ENCODE measurements around the gene LRRC74B. TPM values are rescaled to one million over a fixed set of nuclear protein-coding genes. Genes with fewer than 3 reads are reported as not detected.
"Not testable (repeated sequence)": the region's sequence is repeated elsewhere in the genome, so short reads cannot be mapped to it uniquely, and the experiment has no call there.

Gene LRRC74B
- total RNA-seq, 1 experiment from 2014 or later, result not detected

DNA sequence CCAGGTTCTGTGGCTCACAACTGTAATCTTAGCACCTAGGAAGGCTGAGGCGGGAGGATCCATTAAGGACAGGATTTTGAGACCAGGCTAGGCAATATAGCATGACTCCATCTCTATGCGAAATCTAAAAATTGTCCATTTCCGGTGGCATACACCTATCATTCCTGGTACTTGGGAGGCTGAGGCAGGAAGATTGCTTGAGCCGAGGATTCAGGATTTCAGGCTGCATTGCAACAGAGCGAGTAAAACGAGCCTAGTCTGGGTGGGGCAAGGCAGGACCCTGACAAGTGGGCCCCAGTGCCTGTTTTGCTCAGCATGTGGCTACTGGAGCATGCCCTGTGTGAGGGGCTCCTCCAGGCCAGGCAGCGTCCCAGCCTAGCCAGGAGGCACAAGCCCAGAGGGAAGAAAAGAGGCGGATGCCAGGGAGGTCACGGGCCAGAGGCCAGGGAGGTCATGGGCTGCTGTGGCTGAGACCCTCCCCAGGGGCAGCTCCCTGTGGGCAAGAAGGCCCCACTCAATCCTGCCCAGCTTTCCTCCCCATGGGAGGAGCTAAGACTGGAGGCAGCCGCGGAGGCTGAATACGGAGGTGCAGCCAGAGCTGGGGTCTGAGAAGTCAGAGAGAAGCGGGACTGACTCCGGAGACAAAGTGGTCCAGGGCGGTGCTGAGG, 8.4 kb downstream of the LRRC74B start:
- no peak for DNase-seq (ENCODE audit: low read depth)

DNA sequence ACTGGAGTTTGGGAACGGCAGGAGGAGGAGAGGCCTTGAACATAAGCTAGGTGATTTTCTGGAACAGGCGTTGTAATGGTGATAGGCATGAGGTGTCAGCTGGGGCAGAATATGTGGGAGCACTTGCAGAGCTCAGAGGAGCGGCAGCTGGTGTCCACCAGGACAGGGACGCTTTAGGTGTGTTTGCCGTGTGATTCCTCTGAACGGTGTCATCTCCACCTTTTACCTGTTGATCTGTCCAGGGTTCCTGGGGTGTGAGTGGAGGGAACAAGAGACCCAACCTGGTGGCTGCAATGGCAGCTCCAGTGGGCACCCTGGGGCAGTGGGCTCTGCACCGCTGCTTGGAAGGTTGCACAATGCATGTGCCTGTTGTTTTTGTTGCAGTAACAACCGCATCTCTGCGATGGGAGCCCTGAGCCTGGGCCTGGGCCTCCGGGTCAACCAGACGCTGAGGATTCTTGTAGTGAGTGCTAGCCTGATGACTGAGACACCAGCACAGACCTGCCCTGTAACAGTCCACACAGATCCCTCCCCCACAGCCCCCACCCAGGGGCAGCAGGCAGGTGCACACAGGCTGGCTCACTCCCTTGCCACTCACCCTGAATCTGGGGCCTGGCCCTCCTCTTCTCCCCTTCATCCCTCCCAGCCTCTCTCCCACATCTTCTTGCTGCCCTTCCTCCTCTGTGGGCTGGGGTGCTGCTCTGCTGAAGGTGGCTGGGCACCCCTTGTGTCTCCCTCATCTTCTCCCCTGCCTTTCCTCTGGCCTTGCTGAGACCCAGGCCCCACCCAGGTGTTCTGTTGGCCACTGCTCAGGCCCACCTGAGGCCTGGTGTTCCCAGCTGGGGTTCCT, 9.2 kb downstream of the LRRC74B start:
- DNase-seq (ENCODE audit: low read depth), result no peak

DNA sequence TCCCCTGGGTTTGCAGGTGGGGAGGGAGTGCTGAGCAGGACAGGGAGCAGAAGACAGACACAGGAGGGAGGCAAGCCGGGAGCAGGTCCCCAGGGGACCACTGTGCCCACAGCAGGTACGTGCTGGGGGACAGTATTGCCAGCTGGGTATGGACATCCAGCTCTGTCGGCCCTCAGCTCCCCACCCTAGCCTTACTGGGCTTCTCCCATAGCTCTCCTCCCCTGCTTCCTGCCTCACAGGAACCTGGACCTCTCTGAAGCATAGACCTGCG, 9.8 kb downstream of the LRRC74B start:
- no peak for DNase-seq (ENCODE audit: low read depth)

DNA sequence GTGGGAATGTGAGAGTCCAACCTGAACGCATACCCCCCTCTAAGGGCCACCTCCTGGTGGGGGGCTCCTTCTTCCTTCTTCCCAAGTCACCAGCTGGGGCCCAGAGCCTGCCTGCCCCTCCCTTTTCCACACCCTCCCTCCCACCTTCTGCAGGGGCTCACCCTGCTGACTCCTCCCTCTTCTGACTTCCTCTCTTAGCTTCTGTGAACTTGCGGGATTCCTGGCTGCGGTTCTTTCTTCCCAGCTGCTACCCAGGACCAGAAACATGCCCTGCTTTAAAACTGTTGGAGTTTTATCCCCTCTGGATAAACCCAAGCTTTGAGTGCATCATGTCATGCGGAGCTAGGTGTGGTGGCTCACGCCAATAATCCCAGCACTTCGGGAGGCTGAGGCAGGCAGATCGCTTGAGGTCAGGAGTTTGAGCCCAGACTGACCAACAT, 10.2 kb downstream of the LRRC74B start:
- no peak for DNase-seq (ENCODE audit: low read depth)

DNA sequence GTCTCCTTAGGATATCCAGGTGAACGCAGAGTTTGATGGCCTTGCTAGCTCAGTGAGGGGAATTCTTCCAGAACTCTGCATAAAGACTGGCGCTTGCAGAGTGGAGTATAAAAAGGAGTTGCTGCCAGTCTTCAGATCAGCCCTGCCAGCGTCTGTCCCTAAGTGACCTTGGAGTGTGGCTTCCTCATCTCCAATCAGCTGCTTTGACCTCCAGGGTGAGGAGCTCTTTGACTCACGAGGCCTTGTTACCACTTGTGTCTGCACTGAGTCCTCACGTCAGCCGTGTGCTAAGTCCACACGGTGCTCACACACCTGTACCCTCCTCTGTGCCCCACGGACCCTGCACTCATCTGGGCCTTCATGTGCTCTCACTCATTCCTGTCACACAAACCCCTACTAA, 14.6 kb downstream of the LRRC74B start:
- not testable (repeated sequence) for DNase-seq (ENCODE audit: low read depth)

DNA sequence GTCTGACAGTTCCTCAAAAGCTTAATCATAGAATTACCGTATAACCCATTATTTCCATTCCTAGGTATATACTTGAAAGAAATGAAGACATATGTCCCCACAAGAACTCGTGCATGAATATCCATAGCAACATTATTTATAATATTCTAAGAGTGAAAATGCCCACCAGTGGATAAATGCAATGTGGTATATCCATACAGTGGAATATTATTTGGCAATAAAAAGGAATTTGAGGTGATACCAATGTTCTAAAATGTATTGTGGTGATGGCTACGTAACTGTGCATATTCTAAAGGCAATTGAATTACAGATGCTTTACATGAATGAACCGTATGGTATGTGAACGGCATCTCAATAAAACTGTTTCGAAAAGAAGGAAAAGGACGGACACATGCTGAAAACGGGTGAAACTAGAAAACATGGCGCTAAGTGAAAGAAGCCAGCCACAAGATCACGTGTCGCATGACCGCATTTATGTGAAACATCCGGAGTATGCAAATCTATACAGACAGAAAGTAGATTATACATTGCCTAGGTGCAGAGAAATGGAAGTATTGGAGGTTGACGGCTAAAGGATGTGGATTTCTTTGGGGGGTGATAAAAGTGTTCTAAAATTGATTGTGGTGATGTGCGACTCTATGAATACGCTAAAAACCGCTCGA, 16.0 kb downstream of the LRRC74B start:
- DNase-seq (ENCODE audit: low read depth), result not testable (repeated sequence)

DNA sequence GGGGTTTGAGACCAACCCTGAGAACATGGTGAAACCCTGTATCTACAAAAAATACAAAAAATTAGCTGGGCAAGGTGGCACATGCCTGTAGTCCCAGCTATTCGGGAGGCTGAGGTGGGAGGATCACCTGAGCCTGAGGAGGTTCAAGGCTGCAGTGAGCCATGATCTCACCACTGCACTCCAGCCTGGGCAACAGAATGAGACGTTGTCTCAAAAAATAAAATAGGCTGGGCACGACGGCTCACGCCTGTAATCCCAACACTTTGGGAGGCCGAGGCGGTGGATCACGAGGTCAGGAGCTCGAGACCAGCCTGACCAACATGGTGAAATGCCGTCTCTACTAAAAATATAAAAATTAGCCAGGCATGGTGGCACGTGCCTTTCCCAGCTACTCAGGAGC, 18.7 kb downstream of the LRRC74B start:
- DNase-seq (ENCODE audit: low read depth), result not testable (repeated sequence)

DNA sequence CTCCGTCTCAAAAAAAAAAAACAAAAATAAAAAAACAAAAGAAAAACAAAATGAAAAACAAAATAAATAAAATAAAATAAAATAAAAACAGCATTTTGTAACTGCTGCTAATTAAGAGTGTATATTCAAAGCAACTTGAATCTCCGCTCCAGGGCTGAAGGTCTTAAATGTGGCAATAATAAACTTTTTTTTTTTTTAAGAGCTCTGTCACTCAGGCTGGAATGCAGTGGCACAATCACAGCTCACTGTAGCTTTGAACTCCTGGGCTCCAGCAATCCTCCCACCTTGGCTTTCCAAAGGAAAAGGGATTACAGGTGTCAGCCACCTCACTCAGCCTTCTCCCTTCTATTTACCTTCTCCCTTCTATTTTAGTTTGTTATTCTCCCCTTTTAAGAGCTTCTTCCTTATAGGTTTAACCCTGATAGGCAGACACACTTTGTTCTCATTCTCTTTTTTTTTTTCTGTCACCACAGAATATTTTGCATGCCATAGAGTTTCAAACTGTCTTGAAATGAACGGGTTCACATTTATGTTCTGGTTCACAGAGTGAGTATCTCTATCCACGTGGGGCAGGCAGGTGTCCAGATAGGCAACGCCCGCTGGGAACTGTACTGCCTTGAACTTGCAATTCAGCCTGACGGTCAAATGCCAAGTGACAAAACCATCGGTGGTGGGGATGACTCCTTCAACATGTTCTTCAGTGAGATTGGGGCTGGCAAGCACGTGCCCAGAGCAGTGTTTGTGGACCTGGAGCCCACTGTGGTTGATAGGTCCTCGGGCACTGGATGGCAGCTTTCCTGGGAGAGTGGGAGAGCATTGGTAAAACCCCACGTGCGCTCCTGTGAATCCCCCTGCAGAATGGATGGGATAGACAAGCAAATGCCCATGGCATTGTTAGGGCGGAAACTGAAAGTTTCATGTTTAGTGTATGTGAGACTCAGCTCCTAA, 19.4 kb downstream of the LRRC74B start:
- DNase-seq (ENCODE audit: low read depth), result no peak

DNA sequence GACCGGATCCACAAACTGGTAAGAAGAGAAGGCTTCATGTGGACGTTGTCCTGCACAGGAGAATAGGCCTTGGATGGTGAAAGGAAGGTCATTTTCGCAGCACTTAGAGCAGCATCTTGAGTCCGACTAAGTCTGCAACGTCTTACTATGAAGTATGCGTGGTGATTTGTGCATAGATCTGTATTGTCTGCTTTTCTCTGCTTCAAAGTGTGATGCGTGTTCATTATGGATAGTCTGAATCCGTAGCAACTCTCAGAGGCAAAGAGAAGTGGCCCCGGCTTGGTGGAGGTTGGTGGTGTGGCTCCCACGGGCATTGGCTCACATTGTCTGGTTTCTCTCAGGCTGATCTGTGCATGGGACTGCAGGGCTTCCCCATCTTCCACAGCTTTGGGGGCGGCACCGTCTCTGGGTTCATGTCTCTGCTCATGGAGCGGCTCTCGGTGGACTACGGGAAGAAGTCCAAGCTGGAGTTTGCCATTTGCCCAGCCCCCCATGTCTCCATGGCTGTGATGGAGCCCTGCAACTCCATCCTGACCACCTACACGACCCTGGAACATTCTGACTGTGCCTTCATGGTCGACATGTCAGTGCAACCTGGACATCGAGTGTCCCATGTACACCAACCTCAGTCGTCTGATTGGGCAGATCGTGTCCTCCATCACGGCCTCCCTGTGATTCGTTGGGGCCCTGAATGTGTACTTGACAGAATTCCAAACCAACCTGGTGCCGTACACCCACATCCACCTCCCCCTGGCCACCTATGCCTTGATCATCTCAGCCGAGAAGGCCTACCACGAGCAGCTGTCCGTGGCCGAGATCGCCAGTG, 21.5 kb downstream of the LRRC74B start:
- DNase-seq (ENCODE audit: low read depth), result no peak

DNA sequence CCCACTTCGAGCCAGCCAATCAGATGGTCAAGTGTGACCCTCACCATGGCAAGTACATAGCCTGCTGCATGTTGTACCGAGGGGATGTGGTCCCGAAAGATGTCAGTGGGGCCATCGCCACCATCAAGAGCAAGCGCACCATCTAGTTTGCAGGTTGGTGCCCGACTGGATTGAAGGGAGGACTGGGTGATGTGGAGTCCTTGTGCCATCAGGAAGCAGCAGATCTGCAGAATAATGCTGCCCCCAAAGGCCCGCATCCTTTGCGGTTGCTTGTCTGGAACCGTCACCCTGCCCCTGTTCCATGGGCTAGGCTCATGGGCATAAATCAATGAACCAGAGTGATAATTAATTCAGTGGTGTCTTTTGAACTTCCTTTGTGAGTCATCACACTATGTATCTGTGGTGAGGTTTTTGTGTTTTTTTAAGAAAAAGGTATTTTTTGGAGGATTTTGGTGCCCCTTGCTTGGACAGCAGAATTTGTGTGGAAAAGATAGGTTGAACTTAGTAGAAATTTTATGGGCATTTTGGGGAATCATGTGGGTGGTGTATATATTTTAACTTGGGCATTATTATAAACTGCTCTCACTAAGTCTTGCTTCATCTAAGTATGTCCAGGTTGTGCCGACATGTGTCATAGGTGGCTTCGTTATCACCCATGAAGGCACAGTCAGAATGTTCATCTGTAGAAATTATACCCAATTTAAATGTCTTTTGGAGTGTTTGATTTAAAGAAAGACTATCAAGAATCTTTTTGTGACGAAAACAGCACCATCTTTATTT, 22.3 kb downstream of the LRRC74B start:
- no peak for DNase-seq (ENCODE audit: low read depth)

DNA sequence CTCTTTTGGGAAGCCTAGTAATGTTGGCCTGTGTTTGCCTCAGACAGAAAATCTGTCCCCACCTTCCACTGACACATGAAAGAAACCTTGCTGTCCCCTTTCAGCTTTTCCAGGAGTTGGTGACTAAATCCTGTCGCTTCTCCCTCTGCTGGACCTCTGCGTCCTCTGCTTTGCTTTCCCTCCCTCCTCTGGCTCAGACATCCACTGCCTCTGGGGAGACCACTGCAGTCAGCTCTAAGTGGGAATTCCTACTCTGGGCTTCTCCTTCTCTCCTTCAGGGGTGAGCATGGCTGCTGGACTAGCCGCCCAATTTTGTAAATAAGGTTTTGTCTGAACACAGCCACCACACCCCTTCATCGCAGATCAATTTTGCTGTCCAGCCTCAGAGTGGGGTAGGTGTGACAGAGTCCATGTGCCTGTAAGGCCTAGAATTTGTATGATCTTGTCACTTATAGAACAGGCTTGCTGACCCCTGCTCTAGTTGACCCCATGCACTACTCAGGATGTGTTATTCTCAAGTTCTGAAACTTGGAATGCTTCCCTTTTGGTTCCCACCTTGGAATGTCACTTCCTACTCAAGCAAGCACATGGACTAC, 23.0 kb downstream of the LRRC74B start:
- DNase-seq (ENCODE audit: low read depth), result no peak

DNA sequence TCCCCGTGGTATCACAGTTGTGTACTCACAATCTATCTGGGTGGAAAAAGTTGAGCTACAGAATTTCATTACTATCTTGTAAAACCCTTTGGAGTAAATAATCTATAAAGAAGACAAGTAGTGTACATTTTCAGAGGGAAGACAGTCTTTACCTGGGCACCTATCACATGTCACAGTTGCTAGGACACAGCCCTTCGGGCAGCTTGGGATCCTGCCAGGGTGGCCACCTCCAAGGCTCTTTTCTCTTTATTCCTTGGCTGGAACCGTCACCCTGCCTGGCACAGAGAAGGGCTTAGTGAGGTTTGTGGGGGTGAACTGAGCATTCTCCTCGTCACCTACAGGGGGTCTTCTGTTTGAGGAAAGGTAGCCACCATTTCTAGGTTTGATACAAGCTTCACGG, 23.6 kb downstream of the LRRC74B start:
- DNase-seq (ENCODE audit: low read depth), result no peak

DNA sequence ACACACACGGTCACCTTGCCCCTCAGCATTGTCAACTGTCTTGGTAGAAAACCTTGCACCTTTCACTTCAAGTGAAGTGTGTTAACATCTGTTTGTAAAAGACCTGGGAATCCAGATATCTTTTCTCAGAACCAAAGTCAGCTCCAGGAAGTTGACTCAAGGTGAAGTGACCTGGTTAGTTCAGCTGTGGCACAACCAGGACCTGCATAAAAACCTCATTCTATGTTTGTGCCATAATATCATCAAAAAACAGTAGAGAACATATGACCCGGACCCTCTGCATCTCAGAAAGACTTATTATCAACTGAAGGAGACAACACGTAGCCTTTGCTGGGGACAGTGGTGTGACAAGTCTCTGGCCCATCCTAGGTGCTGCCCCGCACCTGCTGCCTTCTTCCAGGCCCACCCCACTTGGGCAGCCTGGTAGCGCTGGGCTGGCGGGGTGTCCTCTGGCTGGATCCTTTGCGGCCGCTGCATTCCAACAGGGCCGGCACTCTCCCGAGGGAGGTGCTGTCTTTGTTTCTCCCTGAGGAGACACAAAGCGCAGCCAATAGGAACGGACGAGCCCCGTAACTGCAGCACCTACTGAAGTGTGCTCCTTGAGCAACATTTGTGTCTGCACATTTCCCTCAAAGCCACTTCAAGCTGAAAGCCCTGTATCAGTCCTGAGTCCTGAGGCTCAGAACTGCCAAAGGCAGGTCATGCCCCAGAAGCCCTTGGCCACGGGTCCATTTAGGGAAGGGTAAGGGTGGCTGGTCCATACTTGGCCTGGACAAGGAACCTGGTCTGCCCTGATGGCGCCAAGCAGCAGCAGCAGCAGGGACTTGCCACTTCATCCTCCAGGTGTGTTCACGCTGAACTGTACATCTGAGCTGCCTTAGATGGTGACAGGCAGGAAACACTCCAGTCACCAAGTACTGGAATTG, 25.2 kb downstream of the LRRC74B start:
- no peak for DNase-seq (ENCODE audit: low read depth)

DNA sequence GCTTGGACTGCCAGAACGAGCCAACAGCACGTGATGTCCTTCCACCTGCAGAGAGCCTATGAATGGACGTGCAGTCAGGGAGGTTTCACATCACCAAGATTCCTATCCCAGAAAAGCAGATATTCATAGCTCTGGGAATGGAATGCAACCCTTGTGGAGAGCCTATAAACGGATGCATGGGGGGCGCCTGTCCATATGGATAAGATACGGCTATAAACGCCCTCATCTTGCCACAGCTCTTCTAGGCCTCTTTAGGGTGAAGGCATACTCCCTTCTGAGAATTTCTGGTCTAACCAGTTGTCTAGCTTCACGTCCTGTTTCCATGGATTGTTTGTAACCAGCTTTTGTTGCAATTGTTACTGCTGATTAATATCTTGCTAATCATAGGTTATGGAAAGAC, 26.1 kb downstream of the LRRC74B start:
- not testable (repeated sequence) for DNase-seq (ENCODE audit: low read depth)

DNA sequence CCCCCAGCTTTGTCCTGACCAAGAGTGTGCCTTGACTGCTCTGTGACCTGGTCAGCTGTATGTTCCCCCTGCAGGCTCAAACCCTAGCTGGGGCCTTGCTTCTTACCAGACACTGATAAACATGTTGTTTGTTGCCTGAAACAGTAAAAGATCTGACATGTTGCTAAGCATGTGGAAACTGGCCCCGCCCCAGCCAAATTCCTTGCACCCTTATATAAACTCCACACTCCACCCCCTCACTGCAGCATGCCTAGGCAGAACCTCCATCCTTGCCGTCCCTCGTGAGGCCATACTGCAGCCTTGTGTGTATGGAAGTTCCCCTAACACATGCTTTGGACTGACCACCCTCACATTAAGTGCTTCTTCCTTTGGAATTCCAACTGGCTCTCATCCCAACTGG, 27.3 kb downstream of the LRRC74B start:
- no peak for DNase-seq (ENCODE audit: low read depth)

DNA sequence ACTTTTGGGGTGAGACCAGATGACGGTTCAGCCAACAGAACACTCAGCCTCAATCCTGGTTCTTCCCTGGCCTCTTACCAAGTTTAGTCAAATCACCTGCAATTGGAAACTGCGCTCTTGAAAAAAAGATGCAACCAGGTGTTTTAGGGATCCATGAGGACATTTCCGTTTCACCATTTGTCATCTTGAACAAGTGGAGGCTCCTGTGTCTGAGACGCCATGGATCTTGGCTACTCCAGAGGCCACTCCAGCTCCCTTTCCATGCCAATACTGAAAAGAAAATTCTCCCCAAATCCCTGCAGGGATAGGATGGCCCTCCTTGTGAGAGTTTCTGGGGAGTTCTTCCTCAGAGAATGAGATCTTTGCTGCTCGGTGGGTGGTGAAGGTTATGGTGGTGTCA, 27.7 kb downstream of the LRRC74B start:
- DNase-seq (ENCODE audit: low read depth), result no peak

DNA sequence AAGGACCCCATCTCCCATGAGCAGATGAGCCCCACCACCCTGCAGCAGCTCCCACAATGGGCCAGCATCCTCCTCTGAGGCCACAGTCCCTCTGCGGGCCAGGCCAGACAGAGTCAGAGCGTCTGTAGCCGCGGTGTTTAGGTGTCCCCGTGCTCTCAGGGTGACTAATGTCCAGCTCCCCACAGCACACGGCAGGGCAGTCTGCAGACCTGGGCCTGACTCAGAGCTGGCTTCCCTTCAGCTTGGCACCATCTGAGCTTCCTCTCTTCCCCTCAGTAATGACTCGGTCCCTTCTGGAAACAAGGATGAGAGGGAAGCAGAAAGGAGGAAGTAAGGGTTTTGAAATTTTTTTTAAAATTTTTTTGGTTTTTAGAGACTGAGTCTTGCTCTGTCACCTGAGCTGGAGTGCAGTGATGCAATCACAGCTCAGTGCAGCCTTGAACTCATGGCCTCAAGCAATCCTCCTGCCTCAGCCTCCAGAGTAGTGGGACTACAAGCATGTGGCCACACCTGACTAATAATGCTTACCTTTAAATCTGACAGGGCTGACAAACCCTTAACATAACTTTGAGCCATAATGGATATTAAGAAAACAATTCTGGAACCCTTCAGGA, 28.5 kb downstream of the LRRC74B start:
- peak; percentile 88 for DNase-seq (ENCODE audit: low read depth)
